Activated CD4-positive, CD25-positive, alpha-beta regulatory T cell treated with anti-CD3 and anti-CD28 coated beads, Interleukin-2, amount 50 U/mL, for 72 hours (primary cell): ENCODE results near the gene DUOX2.

Experiments used
- DNase-seq: peaks from one replicate; pipeline ENCODE4 v3.0.0; 2021

DUOX2 gene

DNA sequence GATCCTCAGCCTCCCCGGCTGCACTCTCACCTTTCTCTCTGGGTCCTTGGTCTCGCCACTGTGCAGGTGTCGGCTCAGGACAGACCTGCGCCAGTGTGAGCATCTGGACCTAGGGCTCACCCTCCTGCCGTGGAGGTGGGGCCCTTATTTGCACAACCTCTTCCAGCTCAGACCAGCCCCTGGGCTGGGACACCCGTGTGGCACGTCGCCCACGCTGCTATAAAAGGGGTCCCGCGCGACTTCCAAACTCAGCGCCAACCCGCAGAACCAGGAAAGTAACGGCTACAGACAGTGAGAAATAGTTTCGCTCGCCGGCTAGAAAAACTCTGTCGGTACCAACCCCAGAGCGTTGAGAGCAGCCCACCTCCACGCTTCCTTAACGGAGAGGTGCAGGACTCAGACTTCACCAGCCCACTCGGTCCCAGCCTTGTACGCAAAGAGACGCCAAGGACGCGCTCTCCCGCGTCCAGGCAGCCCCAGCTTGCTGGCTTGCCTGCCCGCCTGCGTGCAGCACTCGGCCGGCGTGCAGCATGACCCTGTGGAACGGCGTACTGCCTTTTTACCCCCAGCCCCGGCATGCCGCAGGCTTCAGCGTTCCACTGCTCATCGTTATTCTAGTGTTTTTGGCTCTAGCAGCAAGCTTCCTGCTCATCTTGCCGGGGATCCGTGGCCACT is at the start of gene DUOX2, which contains the start of gene DUOXA2:
DUOX2 (minus strand) TSS at position 97 of the 675 bp plus-strand sequence. CDS start 761 bp downstream, outside the sequence.
DUOXA2 (plus strand) TSS at position 251 of the 675 bp plus-strand sequence; CDS start at position 531, 280 bp downstream.
- no peak for DNase-seq

DNA sequence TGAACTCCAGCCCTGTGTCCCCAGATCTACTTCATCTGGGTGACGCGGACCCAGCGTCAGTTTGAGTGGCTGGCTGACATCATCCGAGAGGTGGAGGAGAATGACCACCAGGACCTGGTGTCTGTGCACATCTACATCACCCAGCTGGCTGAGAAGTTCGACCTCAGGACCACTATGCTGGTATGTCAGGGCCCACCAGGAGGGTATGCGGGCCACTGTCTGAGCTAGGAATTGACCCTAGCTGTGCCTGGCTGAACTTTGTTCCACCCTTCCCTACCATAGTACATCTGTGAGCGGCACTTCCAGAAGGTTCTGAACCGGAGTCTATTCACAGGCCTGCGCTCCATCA is 49.5 kb upstream of the DUOX2 start:
- DNase-seq: no peak

DNA sequence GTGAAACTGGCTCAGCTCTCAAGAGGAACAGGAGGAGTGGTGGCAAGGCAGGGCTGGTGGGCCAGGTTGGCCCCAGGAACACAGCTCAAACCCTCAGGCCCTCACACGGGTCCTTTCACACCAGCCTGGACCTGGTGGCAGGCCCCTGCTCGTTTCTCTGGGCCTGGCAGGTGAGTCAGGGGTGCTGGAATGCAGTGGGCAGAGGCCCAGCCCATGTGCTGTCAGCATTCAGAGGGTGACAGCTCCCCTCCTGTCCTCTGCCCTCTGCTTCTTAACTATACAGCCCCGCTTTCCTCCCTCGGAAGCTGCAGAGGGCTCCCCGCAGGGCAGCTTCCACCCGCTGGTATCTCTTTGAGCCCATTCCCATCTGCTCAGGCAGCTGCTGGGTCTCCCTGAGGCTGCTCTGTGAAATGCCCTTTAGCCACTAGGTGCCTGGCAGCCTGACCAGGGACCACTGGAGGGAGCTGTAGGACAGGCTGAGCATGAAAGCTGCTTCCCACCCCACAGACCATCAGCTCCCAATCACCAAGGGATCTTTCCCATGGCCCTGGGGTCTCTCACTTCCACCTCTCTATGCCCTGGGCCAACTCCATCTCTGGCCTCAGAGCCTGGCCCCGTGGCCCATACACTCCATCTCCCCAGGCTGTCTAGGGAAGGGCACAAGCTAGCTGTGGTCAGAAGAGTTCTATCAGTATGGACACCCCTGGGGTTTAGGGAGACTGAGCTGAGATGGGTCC is 49.0 kb upstream of the DUOX2 start:
- no peak for DNase-seq

DNA sequence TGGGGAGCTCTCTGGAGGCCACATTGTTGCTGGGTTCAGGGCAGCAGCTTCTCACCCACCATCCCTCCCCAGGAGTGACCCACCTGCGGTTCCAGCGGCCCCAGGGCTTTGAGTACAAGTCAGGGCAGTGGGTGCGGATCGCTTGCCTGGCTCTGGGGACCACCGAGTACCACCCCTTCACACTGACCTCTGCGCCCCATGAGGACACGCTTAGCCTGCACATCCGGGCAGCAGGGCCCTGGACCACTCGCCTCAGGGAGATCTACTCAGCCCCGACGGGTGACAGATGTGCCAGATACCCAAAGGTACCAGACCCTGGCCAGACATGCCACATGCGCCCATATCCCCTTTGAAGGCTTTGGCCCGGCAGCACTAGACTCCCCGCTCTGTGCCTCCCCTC is 47.7 kb upstream of the DUOX2 start:
- no peak for DNase-seq

DNA sequence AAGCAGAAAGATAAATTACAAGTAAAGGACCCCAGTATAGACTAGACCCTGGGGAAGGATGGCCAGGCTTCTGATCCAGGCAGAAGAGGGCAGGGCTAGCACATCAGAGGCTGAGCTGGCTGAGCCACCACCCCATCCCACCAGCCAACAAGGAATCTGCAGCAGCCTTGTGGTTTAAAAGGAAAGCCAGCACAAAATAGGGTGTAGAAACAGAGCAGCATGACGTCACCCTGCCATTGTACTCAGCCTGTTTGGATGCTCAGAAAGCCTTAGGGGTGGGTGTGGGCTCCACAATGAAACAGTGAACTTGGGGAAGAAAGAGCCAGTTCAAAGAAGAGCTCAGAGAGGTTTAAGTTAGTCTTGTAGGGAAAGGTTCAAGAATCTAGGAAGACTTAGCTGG is 44.0 kb upstream of the DUOX2 start:
- DNase-seq: no peak

DNA sequence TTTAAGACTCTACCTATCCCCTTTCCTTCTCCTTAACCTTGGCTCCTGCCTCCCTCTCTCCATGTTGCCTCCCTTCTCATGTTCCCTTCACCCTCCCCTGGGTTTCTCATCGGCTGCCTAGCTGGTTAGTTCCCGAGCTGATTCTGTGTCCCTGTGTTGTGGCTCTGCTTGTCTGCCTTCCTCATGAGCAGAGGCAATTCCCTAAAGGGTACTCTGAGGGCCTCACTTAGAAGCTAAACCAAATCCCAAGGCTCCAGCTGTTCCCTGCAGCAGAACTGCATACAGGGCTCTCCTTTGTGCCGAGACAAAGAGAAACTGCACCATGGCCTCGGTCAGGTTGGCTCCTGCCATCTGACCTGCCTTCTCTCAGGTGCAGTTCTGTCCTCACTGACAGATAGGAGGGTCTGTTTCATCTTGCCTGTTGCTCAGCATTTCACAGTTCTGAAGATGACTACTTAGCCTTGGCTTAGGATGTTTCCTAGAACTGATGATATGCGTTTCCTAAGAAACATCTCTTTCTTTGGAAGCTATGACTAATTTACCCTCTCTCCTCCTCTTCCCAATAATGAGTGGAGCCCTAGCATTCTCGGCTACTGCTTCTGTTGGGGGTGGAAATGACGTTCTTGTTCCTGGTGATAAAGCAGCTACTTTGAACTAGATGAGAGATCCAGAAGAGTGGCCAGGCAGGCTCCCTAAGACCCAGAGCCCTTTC is 42.9 kb upstream of the DUOX2 start:
- DNase-seq: no peak

DNA sequence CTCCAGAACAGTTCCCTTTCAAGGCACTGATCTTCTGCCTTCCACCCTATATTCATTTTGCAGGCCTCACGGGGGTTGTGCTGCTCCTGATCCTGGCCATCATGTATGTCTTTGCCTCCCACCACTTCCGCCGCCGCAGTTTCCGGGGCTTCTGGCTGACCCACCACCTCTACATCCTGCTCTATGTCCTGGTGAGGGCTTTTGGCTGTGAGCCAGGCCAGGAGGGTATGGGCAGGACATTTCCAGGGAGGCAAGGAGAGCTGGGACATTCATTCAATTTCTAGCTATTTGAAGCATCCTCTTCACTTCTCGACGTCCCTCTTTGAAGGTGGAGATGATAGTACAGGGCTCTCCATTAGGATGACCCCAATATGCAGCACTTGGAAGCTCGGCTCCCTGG is 41.8 kb upstream of the DUOX2 start:
- no peak for DNase-seq

DNA sequence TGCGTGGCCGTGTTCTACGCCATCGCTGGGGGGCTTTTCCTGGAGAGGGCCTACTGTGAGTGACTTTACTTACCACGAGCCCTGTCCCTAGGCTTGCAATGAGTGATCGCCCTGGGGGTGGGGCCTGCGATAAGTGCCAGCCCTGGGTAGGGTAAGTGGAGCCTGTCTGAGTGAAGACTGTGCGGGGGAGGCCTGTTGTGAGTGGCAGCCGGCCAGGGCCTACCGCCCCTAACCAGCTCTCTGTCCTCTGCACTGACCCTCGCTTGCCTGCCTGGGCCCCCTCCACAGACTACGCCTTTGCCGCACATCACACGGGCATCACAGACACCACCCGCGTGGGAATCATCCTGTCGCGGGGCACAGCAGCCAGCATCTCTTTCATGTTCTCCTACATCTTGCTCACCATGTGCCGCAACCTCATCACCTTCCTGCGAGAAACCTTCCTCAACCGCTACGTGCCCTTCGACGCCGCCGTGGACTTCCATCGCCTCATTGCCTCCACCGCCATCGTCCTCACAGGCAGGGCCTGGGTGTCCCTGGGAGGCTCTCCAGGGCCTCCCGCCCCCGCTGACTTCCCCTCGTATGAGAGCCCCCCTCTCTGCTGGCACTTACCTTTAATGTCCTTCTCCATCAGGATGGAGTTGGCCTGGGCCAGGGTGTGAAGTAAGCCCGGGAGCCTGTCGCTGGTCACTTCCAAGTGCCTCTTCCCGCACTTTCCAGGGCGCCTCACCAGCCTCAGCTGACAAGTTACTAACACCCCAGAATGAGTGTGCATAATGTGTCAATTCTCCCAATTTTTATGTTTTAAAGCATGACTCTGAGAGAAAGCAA is 38.2 kb upstream of the DUOX2 start:
- no peak for DNase-seq

DNA sequence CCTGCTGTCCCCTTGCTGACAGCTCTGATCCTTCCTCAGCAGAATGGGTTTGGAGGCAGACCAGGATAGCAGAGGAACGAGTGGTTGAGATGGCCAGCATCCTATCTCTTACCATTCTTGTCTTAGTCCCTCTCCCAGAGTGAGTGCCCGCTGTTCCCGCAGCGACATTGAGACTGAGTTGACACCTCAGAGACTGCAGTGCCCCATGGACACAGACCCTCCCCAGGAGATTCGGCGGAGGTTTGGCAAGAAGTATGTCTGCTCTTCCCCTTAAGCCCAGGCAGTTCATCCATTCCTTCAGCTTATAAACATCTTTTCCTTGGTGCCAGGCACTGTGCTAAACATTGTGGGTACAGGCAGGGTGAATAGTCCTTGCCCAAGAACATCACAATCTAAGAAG is 37.0 kb upstream of the DUOX2 start:
- DNase-seq: no peak

DNA sequence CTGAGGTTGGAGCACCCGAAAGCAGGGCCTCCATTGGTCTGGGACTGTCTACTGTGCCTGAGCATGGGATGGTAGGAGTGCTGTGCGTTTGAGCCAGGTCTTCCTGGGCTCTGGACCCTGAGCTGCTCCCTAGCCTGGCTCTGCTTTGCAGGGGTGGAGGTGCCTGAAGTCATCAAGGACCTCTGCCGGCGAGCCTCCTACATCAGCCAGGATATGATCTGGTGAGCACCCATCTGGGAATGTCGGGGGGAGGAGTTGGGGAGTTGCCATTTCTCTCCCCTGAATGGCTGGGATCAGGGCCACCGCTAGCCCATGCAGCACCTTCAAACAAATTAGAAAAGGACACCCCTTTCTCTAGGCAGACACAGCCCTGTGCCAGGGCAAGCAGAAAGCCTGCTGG is 36.5 kb upstream of the DUOX2 start:
- no peak for DNase-seq

DNA sequence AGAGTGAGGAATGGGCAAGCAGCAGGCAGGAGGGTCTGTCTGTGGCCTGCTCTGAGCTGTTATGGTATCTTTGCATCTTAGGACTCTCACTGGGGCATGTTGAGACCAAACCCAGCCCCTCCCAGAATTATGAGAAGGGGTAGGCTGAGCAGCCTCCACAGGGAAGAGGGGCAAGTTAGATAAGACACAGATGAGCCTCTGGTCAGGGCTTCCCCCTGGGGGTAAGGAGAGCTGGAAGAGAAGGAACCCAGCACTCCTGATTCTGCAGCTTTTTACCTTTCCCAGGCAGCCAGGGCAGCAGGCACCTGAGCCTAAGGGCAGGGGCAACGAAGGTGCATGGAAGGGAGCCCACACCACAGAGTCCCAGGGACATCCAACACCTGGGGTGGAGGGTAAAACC is 35.1 kb upstream of the DUOX2 start:
- no peak for DNase-seq

DNA sequence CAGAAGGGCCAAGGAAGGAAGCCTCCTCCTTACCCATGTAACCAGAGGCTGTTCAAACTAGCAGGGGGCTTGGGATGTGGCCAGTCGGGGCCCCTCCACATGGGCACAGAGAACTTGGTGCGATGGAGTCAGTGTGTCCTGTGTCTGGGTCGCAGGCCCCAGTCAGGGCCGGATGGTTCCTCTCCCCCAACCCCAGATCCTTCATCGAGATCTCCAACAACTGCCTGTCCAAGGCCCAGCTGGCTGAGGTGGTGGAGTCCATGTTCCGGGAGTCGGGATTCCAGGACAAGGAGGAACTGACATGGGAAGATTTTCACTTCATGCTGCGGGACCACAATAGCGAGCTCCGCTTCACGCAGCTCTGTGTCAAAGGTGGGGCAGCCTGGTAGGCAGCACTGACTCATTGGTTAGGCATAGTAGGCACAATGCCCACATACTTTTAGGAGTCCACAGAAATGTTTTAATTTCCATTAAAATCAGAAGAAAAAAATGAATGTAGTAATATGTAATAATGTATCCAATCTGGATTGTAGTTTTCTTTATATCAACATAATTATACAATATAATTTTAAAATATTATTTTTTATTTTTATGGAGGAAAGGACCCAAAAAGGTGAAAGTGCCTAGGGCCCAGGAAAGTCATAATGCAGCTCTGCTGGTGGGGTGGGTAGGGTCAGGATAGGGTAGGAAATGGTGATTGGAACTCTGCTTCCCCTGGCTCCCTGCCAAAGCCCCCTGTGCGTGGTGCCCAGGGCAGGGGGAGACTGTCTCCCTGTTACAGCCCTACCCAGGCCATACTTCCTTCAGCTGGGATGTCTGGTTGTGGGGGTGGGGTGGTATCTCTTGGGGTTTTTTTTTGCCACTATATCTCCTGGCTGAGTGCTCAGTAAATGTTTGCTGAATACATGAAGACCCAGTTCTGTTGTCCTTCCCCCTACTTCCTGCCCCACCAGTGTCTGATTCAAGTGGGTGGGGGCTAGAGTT is 34.4 kb upstream of the DUOX2 start:
- no peak for DNase-seq

DNA sequence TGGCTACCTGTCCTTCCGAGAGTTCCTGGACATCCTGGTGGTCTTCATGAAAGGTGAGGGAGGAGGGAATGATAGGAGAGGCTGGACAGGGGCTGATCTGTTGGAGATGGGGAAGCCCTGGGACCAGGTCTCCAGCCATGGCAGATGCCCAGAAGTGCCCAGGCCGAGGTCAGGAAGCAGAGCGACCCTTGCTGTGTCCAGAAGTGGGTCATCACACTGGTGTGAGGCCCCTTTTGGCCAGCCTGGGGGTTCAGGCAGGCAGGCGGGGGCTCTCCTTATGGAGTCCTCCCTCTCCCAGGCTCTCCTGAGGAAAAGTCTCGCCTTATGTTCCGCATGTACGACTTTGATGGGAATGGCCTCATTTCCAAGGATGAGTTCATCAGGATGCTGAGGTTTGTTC is 33.6 kb upstream of the DUOX2 start:
- DNase-seq: no peak

DNA sequence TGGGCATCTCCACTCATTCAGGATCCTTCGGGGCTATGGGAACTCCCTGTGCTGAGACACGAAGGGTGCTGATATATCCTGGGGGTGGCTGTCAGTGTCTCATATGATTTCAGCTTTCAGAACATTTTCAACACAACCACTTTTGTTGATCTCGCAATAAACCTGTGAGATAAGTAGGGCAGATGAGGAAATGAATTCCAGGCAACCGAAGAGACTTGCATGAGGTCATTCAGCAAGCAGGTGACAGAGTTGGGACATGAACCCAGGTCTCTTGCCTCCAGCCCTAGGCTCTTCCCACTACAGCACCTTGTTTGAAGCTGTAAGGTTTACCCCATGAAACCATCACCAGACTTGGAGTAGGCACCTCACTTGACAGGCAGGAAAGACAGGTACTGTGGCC is 32.4 kb upstream of the DUOX2 start:
- DNase-seq: no peak

DNA sequence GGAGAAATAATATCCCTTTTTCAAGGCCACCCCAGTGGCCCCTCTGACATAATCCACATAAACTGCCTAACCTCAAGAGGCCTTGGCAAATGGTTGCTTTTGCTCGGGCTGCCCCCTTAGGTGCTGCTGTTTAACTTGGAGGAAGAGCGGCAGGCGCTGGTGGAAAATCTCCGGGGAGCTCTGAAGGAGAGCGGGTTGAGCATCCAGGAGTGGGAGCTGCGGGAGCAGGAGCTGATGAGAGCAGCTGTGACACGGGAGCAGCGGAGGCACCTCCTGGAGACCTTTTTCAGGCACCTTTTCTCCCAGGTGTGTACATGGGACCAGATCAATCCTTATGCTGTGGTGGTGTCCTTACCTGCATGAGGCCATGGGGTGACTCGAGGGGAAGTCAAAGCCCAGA is 30.8 kb upstream of the DUOX2 start:
- no peak for DNase-seq

DNA sequence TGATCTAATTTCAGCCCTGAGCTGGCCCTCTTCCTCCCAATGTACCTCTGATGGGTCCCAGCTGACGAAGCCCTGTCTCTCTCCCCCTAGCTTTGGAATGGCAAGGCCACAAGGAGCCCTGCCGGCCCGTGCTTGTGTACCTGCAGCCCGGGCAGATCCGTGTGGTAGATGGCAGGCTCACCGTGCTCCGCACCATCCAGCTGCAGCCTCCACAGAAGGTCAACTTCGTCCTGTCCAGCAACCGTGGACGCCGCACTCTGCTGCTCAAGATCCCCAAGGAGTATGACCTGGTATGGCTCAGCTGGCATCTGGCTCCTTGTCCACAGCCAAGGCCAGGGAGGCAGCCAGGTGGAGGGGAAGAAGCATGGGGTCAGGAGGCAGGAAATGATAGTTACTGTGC is 30.0 kb upstream of the DUOX2 start:
- no peak for DNase-seq

DNA sequence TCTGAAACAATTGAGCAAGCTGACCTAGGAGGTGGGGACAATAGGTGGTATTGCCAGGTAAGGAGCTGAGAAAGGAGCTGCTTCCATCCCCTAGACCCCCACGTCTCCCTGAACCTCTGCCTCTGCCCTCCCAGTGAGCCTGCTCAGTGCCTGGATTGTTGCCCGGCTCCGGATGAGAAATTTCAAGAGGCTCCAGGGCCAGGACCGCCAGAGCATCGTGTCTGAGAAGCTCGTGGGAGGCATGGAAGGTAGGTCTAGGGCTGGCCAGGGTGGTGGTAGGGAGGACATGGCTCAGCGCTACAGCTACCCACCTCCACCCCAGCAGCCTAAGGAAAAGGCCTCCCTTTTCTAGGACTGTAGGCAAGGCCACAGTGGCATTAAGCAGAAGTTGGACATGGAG is 29.1 kb upstream of the DUOX2 start:
- no peak for DNase-seq

DNA sequence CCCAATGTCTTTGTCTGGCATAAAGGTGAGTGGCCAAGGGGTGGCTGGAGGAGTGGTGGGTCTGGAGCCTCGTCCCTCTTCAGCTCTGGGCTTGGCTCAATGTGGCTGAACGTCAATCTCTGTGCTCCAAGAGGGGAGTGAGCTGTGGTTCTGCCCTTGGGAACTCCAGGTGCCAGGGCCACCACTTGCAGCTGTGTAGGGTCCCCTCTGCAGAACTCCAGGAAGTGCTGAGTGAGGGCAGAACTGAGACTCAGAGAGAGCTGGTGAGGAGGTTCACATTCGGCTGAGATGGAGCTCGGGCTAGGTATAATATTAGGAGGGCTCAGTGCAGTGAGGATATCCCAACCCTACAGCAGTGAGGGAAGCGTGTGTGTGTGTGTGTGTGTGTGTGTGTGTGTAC is 27.4 kb upstream of the DUOX2 start:
- no peak for DNase-seq

DNA sequence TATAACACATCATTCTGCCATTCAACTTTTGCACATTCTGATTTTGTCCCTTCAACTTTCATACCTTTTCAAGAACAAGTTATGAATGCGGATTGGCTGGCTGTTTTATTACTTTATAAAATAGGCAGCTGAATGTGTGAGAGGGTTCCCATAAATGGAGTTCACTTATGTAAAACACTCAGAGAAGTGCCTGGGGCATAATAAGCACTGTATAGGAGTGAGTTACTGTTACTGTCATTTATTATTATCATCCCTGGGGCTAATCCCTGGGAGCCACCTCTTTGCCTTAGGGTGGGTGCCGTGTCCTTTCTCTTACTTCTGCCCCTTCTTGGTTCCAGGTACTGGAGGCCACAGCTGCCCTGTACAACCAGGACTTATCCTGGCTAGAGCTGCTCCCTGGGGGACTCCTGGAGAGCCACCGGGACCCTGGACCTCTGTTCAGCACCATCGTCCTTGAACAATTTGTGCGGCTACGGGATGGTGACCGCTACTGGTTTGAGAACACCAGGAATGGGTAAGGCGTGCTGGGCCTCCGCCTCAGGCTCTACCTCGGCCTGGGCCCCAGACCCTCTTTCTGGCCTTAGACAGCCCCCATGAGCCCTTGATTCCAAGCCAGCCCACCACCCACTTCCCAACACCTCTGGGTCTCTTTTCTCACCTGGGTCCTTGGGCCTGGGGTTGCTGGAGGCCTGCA is 26.7 kb upstream of the DUOX2 start:
- no peak for DNase-seq

DNA sequence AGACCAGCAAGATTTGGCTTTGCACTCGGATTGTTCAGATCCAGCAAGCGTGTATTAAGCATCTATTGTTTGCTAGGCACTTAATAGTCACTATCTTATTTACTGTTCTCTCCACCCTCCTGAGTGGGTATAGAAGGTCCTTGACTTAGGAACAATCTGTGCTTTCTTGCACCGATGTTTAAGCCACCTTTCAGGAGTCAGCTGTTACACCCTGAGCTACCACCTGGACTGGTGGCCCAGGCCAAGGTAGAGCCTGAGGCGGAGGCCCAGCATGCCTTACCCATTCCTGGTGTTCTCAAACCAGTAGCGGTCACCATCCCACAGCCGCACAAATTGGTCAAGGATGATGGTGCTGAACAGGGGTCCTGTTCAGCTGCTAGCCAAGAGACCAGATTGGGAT is 25.8 kb upstream of the DUOX2 start:
- no peak for DNase-seq
